ENCODE measurements around the gene CNPY1.
A peak's percentile ranks its signal among the peaks of the same experiment; 100 is the strongest.
"Not testable (repeated sequence)": the region's sequence is repeated elsewhere in the genome, so short reads cannot be mapped to it uniquely, and the experiment has no call there.

CNPY1 gene

DNA sequence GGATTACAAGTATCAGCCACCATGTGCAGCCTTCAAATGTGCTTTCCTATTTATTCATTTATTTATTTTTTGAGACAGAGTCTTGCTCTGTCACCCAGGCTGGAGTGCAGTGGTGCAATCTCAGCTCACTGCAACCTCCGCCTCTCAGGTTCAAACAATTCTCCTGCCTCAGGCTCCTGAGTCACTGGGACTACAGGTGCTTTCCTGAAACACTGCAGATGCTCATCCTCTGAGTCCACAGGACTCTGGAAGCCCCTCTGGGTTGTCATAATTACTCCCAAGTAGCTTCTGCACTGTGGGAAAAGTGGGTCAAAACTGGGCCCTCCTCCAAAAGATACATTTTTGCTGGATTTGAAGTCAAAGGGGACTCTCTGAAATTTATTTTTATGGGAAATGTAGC, at the start of gene CNPY1:
TSS of gene CNPY1 (minus strand) at position 111 of the 400 bp plus-strand sequence. CDS start 630 bp downstream, outside the sequence.
- not testable (repeated sequence) for H3K27ac Mint-ChIP-seq; H3K27me3 Mint-ChIP-seq; DNase-seq; H3K4me1 Mint-ChIP-seq (ENCODE audit: low read depth); H3K9me3 Mint-ChIP-seq; H3K4me3 Mint-ChIP-seq; H3K36me3 Mint-ChIP-seq (ENCODE audit: low read depth)

DNA sequence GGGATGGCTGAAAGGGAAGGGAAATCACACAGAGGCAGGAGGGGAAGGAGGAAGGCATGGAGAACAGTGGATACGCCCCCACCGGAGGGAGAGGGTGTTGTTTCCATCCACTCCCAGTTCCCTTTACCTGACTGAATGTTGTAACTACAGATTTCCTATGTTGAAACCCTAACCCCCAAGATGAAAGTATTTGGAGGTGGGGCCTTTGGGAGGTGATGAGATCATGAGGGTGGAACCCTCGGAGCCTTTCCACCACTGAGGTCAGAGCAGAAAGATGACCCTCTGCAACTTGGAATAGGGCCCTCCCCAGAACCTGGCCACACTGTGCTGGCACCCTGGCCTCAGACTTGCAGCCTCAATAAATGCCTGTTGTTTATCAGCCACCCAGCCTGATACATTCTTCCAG, 48.6 kb upstream of the CNPY1 start:
- H3K4me3 Mint-ChIP-seq: no peak overlapping the region
- no peaks in the 10 kb centered on the region for H3K9me3 Mint-ChIP-seq
- no peak for DNase-seq
- H3K4me1 Mint-ChIP-seq (ENCODE audit: low read depth): peaks cover 16% of the 10 kb centered on the region
- peaks cover 48% of the 10 kb centered on the region for H3K27me3 Mint-ChIP-seq
- no peaks in the 10 kb centered on the region for H3K36me3 Mint-ChIP-seq (ENCODE audit: low read depth)
- no peak overlapping the region for H3K27ac Mint-ChIP-seq

DNA sequence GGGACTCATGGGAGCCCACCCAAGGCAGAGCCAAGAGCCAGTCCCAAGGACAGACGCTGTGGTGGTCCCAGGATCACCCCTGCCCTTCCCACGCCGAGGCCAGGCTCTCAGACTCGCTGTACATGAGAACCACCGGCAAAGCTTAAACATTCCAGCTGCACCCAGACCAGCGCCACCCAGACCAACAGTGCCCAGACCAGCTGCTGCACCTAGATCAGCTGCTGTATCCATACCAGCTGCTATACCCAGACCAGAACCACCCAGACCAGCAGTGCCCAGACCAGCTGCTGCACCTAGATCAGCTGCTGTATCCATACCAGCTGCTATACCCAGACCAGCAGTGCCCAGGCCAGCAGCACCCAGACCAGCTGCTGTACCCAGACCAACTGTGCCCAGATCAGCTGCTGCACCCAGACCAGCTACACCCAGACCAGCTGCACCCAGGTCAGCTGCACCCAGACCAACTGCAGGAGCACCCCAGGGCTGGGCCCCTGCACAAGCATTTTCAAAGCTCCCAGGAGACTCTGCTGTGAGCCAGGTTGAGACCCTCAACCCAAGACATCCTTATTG, 47.9 kb upstream of the CNPY1 start:
- Mint-ChIP-seq H3K9me3 (no peaks in the 10 kb centered on the region), H3K27me3 (peaks cover 42% of the 10 kb centered on the region), H3K36me3 (ENCODE audit: low read depth) (no peaks in the 10 kb centered on the region), H3K4me3 (no peak overlapping the region), H3K4me1 (ENCODE audit: low read depth) (peaks cover 16% of the 10 kb centered on the region), H3K27ac (no peak overlapping the region)
- no peak for DNase-seq

- Mint-ChIP-seq H3K27me3 (peaks cover 36% of the 10 kb centered on the region), H3K4me1 (ENCODE audit: low read depth) (peaks cover 11% of the 10 kb centered on the region), H3K27ac (no peak overlapping the region), H3K4me3 (no peak overlapping the region), H3K9me3 (no peaks in the 10 kb centered on the region), H3K36me3 (ENCODE audit: low read depth) (no peaks in the 10 kb centered on the region)
- DNase-seq: peak; percentile 2
These were observed 47.3 kb upstream of the CNPY1 start for GRCh38 chr7:155593461-155594162.

- Mint-ChIP-seq H3K9me3 (no peaks in the 10 kb centered on the region), H3K4me3 (no peak overlapping the region), H3K27me3 (peaks cover 37% of the 10 kb centered on the region), H3K36me3 (ENCODE audit: low read depth) (no peaks in the 10 kb centered on the region), H3K27ac (no peak overlapping the region), H3K4me1 (ENCODE audit: low read depth) (no peaks in the 10 kb centered on the region)
- no peak for DNase-seq
These were observed 44.9 kb upstream of the CNPY1 start for GRCh38 chr7:155591055-155591775.

- no peak for DNase-seq
- Mint-ChIP-seq H3K4me3 (no peak overlapping the region), H3K4me1 (ENCODE audit: low read depth) (no peaks in the 10 kb centered on the region), H3K27ac (no peak overlapping the region), H3K9me3 (no peaks in the 10 kb centered on the region), H3K36me3 (ENCODE audit: low read depth) (no peaks in the 10 kb centered on the region), H3K27me3 (peaks cover 44% of the 10 kb centered on the region)
These were observed 44.1 kb upstream of the CNPY1 start for GRCh38 chr7:155590215-155591018.

DNA sequence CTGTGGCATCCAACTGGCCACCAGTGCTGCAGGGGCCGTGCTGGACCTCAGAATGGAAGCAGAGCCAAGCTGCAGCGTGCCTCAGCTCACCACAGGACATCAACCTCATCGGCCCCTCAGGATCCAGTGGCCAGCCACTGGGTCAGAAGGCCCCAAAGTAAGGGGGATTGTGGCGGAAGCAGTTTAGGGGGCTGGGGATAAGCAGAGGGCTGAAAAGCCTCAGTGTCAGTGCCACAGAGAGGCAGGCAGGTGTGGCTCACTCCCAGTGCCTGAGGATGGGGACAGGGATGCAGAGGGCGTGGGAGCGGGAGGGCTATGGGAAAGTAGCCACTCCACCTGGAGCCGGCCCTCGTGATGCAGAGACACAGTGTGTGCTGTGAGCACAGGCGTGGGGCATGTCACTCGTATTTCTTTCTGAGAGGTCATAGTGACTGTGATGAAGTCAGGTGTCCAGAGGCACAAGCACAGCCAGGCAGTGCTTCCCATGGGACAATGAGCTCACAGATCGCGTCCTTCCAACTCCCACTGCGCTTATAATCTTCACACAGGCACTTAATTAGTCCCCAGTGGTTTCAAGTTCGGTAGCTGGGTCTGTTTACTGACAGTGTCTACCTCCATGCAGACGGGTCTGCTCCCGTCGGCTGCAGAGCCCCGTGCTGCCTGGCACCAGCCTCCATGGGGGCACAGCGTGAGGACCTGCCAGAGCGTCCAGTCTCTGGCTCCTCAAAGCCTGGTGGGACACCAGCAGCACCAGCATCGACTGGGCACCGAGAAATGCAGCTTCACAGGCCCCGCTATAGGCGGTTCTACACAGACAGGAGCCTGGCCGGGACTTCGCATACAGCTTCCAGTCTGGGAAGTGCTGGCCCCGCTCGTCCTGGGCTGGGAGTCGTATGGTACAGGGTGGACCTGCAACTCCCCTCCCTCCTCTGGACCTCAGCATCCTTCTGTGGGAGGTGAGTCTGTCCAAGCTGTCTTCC, 42.9 kb upstream of the CNPY1 start:
- Mint-ChIP-seq H3K27me3 (peaks cover 55% of the 10 kb centered on the region), H3K4me1 (ENCODE audit: low read depth) (no peaks in the 10 kb centered on the region), H3K27ac (no peak overlapping the region), H3K4me3 (no peak overlapping the region), H3K36me3 (ENCODE audit: low read depth) (no peaks in the 10 kb centered on the region), H3K9me3 (no peaks in the 10 kb centered on the region)
- no peak for DNase-seq

DNA sequence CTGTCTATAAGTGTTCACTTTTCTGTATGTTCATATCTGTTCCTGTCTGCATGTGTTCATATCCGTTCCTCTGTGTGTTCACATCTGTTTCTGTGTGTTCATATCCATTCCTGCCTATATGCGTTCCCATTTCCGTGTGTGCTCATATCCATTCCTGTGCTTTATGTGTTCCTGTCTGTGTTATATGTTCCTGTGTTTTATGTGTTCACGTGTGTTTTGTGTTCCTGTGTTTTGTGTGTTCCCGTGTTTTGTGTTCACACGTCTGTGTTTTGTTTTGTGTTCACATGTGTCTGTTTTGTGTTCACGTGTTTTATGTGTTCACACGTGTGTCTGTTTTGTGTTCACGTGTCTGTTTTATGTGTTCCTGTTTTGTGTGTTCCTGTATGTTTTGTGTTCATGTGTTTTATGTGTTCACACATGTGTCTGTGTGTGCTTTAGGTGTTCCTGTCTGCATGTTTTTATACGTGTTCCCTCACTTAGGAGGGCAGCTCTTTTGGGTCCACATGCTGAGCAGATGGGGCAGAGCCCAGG, 42.2 kb upstream of the CNPY1 start:
- Mint-ChIP-seq H3K4me1 (ENCODE audit: low read depth) (no peaks in the 10 kb centered on the region), H3K9me3 (no peaks in the 10 kb centered on the region), H3K36me3 (ENCODE audit: low read depth) (no peaks in the 10 kb centered on the region), H3K4me3 (no peak overlapping the region), H3K27me3 (peaks cover 55% of the 10 kb centered on the region), H3K27ac (no peak overlapping the region)
- DNase-seq: no peak

DNA sequence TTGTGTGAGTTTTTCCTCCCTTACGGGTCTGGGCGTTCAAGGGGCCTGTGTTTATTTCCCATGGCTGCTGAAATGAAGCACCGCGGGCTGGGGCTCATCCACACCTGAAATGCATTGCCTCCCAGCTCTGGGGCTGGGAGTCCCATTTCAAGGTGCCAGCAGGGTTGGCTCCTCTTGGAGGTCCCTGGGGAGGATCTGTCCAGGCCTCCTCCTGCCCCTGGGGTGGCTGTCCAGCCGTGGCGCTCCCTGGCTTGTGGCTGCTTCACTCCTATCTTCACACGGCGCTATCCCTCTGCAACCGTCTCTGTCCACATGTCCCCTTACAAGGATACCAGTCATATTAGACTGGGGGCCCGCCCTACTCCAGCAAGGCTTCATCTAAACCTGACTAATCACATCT, 41.1 kb upstream of the CNPY1 start:
- Mint-ChIP-seq H3K27ac (no peak overlapping the region), H3K27me3 (peaks cover 55% of the 10 kb centered on the region), H3K4me1 (ENCODE audit: low read depth) (no peaks in the 10 kb centered on the region), H3K4me3 (no peak overlapping the region), H3K36me3 (ENCODE audit: low read depth) (no peaks in the 10 kb centered on the region), H3K9me3 (no peaks in the 10 kb centered on the region)
- DNase-seq: no peak

GRCh38 chr7:155586843-155587440, 40.6 kb upstream of the CNPY1 start:
- Mint-ChIP-seq H3K36me3 (ENCODE audit: low read depth) (no peaks in the 10 kb centered on the region), H3K4me3 (no peak overlapping the region), H3K9me3 (no peaks in the 10 kb centered on the region), H3K27ac (no peak overlapping the region), H3K4me1 (ENCODE audit: low read depth) (no peaks in the 10 kb centered on the region), H3K27me3 (peaks cover 54% of the 10 kb centered on the region)
- no peak for DNase-seq

DNA sequence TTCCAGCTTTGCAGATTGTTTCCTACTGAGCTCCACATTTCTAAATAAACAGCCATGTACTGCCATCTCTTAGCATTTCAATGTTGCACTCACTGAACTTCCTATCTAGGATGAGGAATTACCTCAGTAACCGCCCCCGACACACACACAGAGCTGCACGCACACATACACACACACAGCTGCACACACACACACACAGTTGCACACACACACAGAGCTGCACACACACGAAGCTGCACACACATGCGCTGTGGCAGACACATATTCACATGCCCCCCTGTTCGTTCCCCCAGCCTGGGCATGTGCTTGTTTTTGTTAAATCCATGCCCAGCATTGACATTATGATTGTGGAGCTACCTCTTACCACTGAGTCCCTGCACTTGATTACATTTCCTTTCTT, 39.6 kb upstream of the CNPY1 start:
- no peaks in the 10 kb centered on the region for H3K36me3 Mint-ChIP-seq (ENCODE audit: low read depth)
- no peak overlapping the region for H3K4me3 Mint-ChIP-seq
- DNase-seq: no peak
- no peaks in the 10 kb centered on the region for H3K9me3 Mint-ChIP-seq
- peaks cover under 1% of the 10 kb centered on the region for H3K4me1 Mint-ChIP-seq (ENCODE audit: low read depth)
- H3K27me3 Mint-ChIP-seq: peaks cover 56% of the 10 kb centered on the region
- H3K27ac Mint-ChIP-seq: no peak overlapping the region

GRCh38 chr7:155585532-155585895, 39.2 kb upstream of the CNPY1 start:
- H3K4me1 Mint-ChIP-seq (ENCODE audit: low read depth): peaks cover 5% of the 10 kb centered on the region
- H3K4me3 Mint-ChIP-seq: no peak overlapping the region
- no peak for DNase-seq
- H3K27ac Mint-ChIP-seq: no peak overlapping the region
- peaks cover 52% of the 10 kb centered on the region for H3K27me3 Mint-ChIP-seq
- no peaks in the 10 kb centered on the region for H3K36me3 Mint-ChIP-seq (ENCODE audit: low read depth)
- no peaks in the 10 kb centered on the region for H3K9me3 Mint-ChIP-seq

DNA sequence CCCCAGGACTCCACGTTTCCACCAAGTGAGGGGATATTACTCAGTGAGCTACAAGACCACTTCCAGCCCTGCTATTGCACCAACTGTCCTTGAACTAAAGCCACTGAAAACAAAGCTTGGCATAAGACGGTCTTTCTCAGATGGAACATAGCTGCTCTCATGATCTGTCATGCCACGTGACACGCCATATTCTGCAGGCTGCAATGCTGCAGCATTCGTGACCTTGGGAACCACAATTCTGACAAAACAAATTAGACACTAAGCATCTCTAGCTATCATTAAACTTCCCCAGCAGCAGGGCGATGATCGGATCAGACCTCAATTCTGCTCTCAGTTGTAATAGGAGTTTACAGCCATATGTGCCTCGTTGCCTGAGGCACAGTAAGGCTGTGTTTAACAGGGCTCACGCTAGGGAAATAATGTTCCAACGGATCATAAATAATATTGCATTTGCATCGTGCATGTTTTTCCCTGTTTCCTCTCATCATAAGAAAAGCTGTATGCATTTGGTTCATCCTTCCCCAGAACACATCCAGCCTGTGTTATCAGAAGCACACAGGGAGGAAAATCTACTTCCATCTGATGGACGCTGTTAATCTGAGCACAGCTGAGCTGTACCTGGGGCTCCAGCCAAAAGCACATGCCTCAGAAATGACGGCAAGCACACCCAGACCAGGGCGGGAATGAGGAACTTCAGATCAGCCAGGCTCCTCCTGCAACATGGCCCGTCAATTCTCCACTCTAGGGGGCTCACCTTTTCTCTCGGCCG, 38.6 kb upstream of the CNPY1 start:
- DNase-seq: no peak
- Mint-ChIP-seq H3K4me1 (ENCODE audit: low read depth) (peaks cover 10% of the 10 kb centered on the region), H3K4me3 (no peak overlapping the region), H3K36me3 (ENCODE audit: low read depth) (no peaks in the 10 kb centered on the region), H3K27me3 (peaks cover 50% of the 10 kb centered on the region), H3K27ac (no peak overlapping the region), H3K9me3 (no peaks in the 10 kb centered on the region)

Data from activated T-cell treated with anti-CD3 and anti-CD28 coated beads, Interleukin-2, amount 50 U/mL, for 24 hours (primary cell).